Panc1 (cell line): Measurements from ENCODE around the gene AQP12B. TPM values are rescaled to one million over a fixed set of nuclear protein-coding genes. Genes with fewer than 3 reads are reported as not detected.

Experiments
- ATAC-seq: fragments of 200-7000 bp; cut with Tn5 transposase; 2 replicates; pipeline ENCODE4 v1.9.1; 2020; ENCODE audit warnings: mild to moderate bottlenecking, moderate library complexity
- BruUV-seq: library from RNA; stranded (reverse); fragments of 400-500 nt; replicated peaks from 2 replicates; lab custom pipeline; 2021; lab: Mats Ljungman, UMichigan
- CTCF ChIA-PET: fragments of 300-600 bp; sonication (Branson Sonifier 250); formaldehyde crosslinking; loops from one replicate; lab custom pipeline; 2022; ENCODE audit warnings: antibody characterized with exemption; lab: Charles Lee
- POLR2A ChIA-PET: fragments of 300-600 bp; sonication (Branson Sonifier 250); formaldehyde crosslinking; loops from one replicate; lab custom pipeline; 2022; ENCODE audit warnings: antibody characterized with exemption; lab: Charles Lee
- DNase-seq: peaks from one replicate; pipeline ENCODE4 v3.0.0-alpha.2; 2010; ENCODE audit warnings: low read depth, low spot score
- H3K27ac ChIP-seq: 2 replicates; pipeline ENCODE4 v1.5.1; 2011; ENCODE audit warnings: mild to moderate bottlenecking, low read length, inconsistent platforms
- H3K27me3 ChIP-seq: fragments of 200-500 bp; sonication (Bioruptor generic); 2 replicates; pipeline ENCODE4 v1.6.0; 2014; ENCODE audit warnings: low read length, inconsistent platforms; ENCODE audit not compliant: control insufficient read depth, insufficient read depth
- H3K36me3 ChIP-seq: fragments of 200-500 bp; sonication (Bioruptor generic); 2 replicates; pipeline ENCODE4 v1.5.1; 2014; ENCODE audit warnings: inconsistent platforms, mild to moderate bottlenecking, low read length, moderate library complexity; ENCODE audit not compliant: control insufficient read depth, insufficient read depth
- H3K4me1 ChIP-seq: 2 replicates; pipeline ENCODE4 v1.5.1; 2011; ENCODE audit warnings: inconsistent platforms, mild to moderate bottlenecking, low read length, moderate library complexity; ENCODE audit not compliant: control insufficient read depth, insufficient read depth
- H3K4me3 ChIP-seq, 2 experiments: 2 replicates each; pipeline ENCODE4 v1.5.1; 2011 to 2012; ENCODE audit warnings: low read depth in 2 of 2, low read length in 2 of 2, mild to moderate bottlenecking in 2 of 2, inconsistent platforms in 1 of 2, moderate library complexity in 1 of 2
- H3K9me3 ChIP-seq: fragments of 200-500 bp; sonication (Bioruptor generic); 2 replicates; pipeline ENCODE4 v1.5.1; 2014; ENCODE audit warnings: low read depth, mild to moderate bottlenecking, inconsistent platforms, low read length, moderate library complexity; ENCODE audit not compliant: control insufficient read depth, insufficient read depth
- CTCF ChIP-seq: fragments of 450-650 bp; IDR thresholded peaks from 2 replicates; pipeline ENCODE4 v1.5.1; 2017; ENCODE audit warnings: mild to moderate bottlenecking
- POLR2AphosphoS5 ChIP-seq: IDR thresholded peaks from 2 replicates; pipeline ENCODE4 v1.6.1; 2012; ENCODE audit warnings: mild to moderate bottlenecking, low read depth, low read length, moderate library complexity
- REST ChIP-seq, 2 experiments: IDR thresholded peaks; 2 replicates each; pipeline ENCODE4 v1.6.1; 2011 to 2012; ENCODE audit warnings: low read depth in 2 of 2, control low read depth in 1 of 2, low read length in 1 of 2, mild to moderate bottlenecking in 1 of 2, moderate library complexity in 1 of 2; ENCODE audit not compliant: insufficient read depth in 1 of 2
- SIN3A ChIP-seq: IDR thresholded peaks from 2 replicates; pipeline ENCODE4 v1.6.1; 2012; ENCODE audit warnings: low read depth, mild to moderate bottlenecking, low read length, moderate library complexity, borderline replicate concordance; ENCODE audit not compliant: insufficient read depth
- TCF7L2 ChIP-seq: IDR thresholded peaks from 2 replicates; pipeline ENCODE4 v1.6.1; 2011; ENCODE audit warnings: mild to moderate bottlenecking, low read depth, low read length, inconsistent platforms
- in situ Hi-C: cut with HindIII; loops from 2 replicates; pipeline ENCODE4 v1.10.0; 2016; ENCODE audit warnings: low sequenced_read_pairs, low pct_unique_long_range_greater_than_20kb
- intact Hi-C: fragments of 100-400 bp; cut with micrococcal nuclease; formaldehyde crosslinking; loops from one replicate; pipeline ENCODE4 v1.10.0; 2022; ENCODE audit not compliant: unreplicated experiment
- total RNA-seq: library from RNA; stranded (reverse); gene quantifications from one replicate; pipeline ENCODE4 v1.2.1, GENCODE V29; 2021; ENCODE audit not compliant: unreplicated experiment

AQP12B gene
- total RNA-seq, 1 experiment from 2014 or later = not detected

GRCh38 chr2:240707043-240707756, 24.5 kb upstream of the AQP12B start:
- DNase-seq = no peak
- H3K4me1 ChIP-seq = no peaks in the 10 kb centered on the region
- no peaks in the 10 kb centered on the region for H3K36me3 ChIP-seq
- no peak for ATAC-seq
- H3K9me3 ChIP-seq = no peaks in the 10 kb centered on the region
- intact Hi-C loops = no loop called here
- BruUV-seq = no TSS peak
- in situ Hi-C loops = no loop called here
- no peak overlapping the region for H3K4me3 ChIP-seq
- ChIA-PET POLR2A (no interaction called here), CTCF (no interaction called here)
- no peaks in the 10 kb centered on the region for H3K27me3 ChIP-seq
- H3K27ac ChIP-seq = no peak overlapping the region
- TF ChIP-seq TCF7L2 (no peak), POLR2AphosphoS5 (no peak), CTCF (no peak), SIN3A (no peak), REST (IDR thresholded peaks at IDR 0.05; ENCODE audit: insufficient read depth in 1 of 2, low read depth in 2 of 2, low read length in 1 of 2) (no peak)

- H3K27ac ChIP-seq = no peak overlapping the region
- in situ Hi-C loops (no loop called here), intact Hi-C loops (no loop called here)
- TF ChIP-seq SIN3A = no peak
- no peak for TF ChIP-seq REST (IDR thresholded peaks at IDR 0.05; ENCODE audit: insufficient read depth in 1 of 2, low read depth in 2 of 2, low read length in 1 of 2)
- TF ChIP-seq POLR2AphosphoS5 = no peak
- no peaks in the 10 kb centered on the region for H3K36me3 ChIP-seq
- no peaks in the 10 kb centered on the region for H3K27me3 ChIP-seq
- no peaks in the 10 kb centered on the region for H3K4me1 ChIP-seq
- no peak for ATAC-seq
- DNase-seq = no peak
- no TSS peak for BruUV-seq
- POLR2A ChIA-PET = no interaction called here
- CTCF ChIA-PET = no interaction called here
- no peak overlapping the region for H3K4me3 ChIP-seq
- no peaks in the 10 kb centered on the region for H3K9me3 ChIP-seq
These were observed 22.6 kb upstream of the AQP12B start for GRCh38 chr2:240705204-240705791.
